ENCODE data around the gene ESYT1. TPM values are rescaled to one million over a fixed set of nuclear protein-coding genes. Genes with fewer than 3 reads are reported as not detected.

Gene ESYT1
- total and polyA plus RNA-seq, 4 donors, result 42.6 to 76.6 (median 61.1) TPM

- peak overlapping the region; percentile 97 for H3K27ac ChIP-seq (ENCODE audit: low read depth, low read length)
- peaks cover 8% of the 10 kb centered on the region for H3K36me3 ChIP-seq (ENCODE audit: control insufficient read depth, insufficient read depth, low read length)
- DNase-seq (ENCODE audit: low read depth in 4 of 6, low spot score in 6 of 6), result peak in 1 of 6 donors; percentile 22
- no peaks in the 10 kb centered on the region for H3K9me3 ChIP-seq (ENCODE audit: control insufficient read depth, insufficient read depth, low read length)
- WGBS (ENCODE audit: insufficient coverage), result 7% methylated on average over 6 of the region's 9 CpGs
- no peaks in the 10 kb centered on the region for H3K27me3 ChIP-seq (ENCODE audit: control insufficient read depth, insufficient read depth, low read length)
- H3K4me3 ChIP-seq (ENCODE audit: low read depth, low read length), result peak overlapping the region; percentile 99
- peaks cover 15% of the 10 kb centered on the region for H3K4me1 ChIP-seq (ENCODE audit: control insufficient read depth, insufficient read depth, low read length)
Measured at GRCh38 chr12:56190695-56191155, 62.7 kb downstream of the ESYT1 start.

DNA sequence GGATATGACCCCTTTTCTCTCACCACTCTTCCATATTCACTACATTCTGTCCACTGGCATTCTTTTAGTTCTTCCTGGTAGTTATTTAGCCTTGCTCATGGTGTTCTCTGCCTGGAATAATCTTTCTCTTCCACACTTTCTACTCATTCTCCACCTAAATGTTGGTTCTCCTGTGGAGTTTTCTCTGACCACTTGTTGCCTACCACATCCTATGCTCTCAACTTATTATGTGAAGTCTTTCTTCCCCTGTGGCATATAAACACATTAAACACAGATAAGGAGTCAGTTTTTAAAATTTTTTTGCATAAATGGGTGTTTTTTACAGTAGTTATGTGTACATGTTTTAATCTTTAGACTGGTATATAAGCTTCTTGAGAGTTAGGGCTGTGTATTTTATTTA is 64.5 kb downstream of the ESYT1 start:
- H3K9me3 ChIP-seq (ENCODE audit: control insufficient read depth, insufficient read depth, low read length), result no peaks in the 10 kb centered on the region
- no peak overlapping the region for H3K4me3 ChIP-seq (ENCODE audit: low read depth, low read length)
- peaks cover 15% of the 10 kb centered on the region for H3K4me1 ChIP-seq (ENCODE audit: control insufficient read depth, insufficient read depth, low read length)
- H3K36me3 ChIP-seq (ENCODE audit: control insufficient read depth, insufficient read depth, low read length), result no peaks in the 10 kb centered on the region
- DNase-seq (ENCODE audit: low read depth in 4 of 6, low spot score in 6 of 6), result no peak
- no peak overlapping the region for H3K27ac ChIP-seq (ENCODE audit: low read depth, low read length)
- no peaks in the 10 kb centered on the region for H3K27me3 ChIP-seq (ENCODE audit: control insufficient read depth, insufficient read depth, low read length)

GRCh38 chr12:56193025-56193578 is 65.0 kb downstream of the ESYT1 start:
- Histone ChIP-seq H3K27ac (ENCODE audit: low read depth, low read length) (no peak overlapping the region), H3K9me3 (ENCODE audit: control insufficient read depth, insufficient read depth, low read length) (no peaks in the 10 kb centered on the region), H3K27me3 (ENCODE audit: control insufficient read depth, insufficient read depth, low read length) (no peaks in the 10 kb centered on the region), H3K36me3 (ENCODE audit: control insufficient read depth, insufficient read depth, low read length) (no peaks in the 10 kb centered on the region), H3K4me1 (ENCODE audit: control insufficient read depth, insufficient read depth, low read length) (peaks cover 10% of the 10 kb centered on the region), H3K4me3 (ENCODE audit: low read depth, low read length) (no peak overlapping the region)
- peak in 5 of 6 donors; percentile 52 to 96 (median 68) for DNase-seq (ENCODE audit: low read depth in 4 of 6, low spot score in 6 of 6)
- 0% methylated on average over 1 of the region's 1 CpG for WGBS (ENCODE audit: insufficient coverage)

Other genes starting within 250 kb of the ESYT1 start
- gene PYM1, start 200.4 kb upstream of the ESYT1 start, total RNA-seq, result 10 to 100 TPM; 17.8 to 31.5 TPM
- 10 to 100 TPM; 33.2 to 36.7 TPM for gene PYM1, start 200.4 kb upstream of the ESYT1 start, polyA plus RNA-seq (ENCODE audit: insufficient read length in 2 of 2)
- 10 to 100 TPM; 19.5 to 33.3 TPM for gene DGKA, start 197.1 kb upstream of the ESYT1 start, total RNA-seq
- 10 to 100 TPM; 33.1 to 35.0 TPM for gene DGKA, start 197.1 kb upstream of the ESYT1 start, polyA plus RNA-seq (ENCODE audit: insufficient read length in 2 of 2)
- gene PMEL, start 162.2 kb upstream of the ESYT1 start, total RNA-seq, result 1 to 10 TPM in 1 of 2 donors, under 1 TPM in 1; 0.79 to 8.8 TPM
- gene PMEL, start 162.2 kb upstream of the ESYT1 start, polyA plus RNA-seq (ENCODE audit: insufficient read length in 2 of 2), result 1 to 10 TPM in 1 of 2 donors, under 1 TPM in 1; 0.70 to 1.5 TPM
- gene CDK2, start 161.4 kb upstream of the ESYT1 start, total RNA-seq, result 10 to 100 TPM; 14.5 to 54.4 TPM
- 10 to 100 TPM; 25.5 to 32.0 TPM for gene CDK2, start 161.4 kb upstream of the ESYT1 start, polyA plus RNA-seq (ENCODE audit: insufficient read length in 2 of 2)
- gene RAB5B, start 154.2 kb upstream of the ESYT1 start, total RNA-seq, result 10 to 100 TPM; 77.5 to 93.7 TPM
- 100 to 1,000 TPM; 153 to 160 TPM for gene RAB5B, start 154.2 kb upstream of the ESYT1 start, polyA plus RNA-seq (ENCODE audit: insufficient read length in 2 of 2)
- 10 to 100 TPM; 17.7 to 46.1 TPM for gene SUOX, start 131.0 kb upstream of the ESYT1 start, total RNA-seq
- 10 to 100 TPM; 36.7 to 45.6 TPM for gene SUOX, start 131.0 kb upstream of the ESYT1 start, polyA plus RNA-seq (ENCODE audit: insufficient read length in 2 of 2)
- gene IKZF4, start 107.2 kb upstream of the ESYT1 start, total RNA-seq, result 1 to 10 TPM; 3.4 to 5.2 TPM
- gene IKZF4, start 107.2 kb upstream of the ESYT1 start, polyA plus RNA-seq (ENCODE audit: insufficient read length in 2 of 2), result 10 to 100 TPM; 16.8 to 25.2 TPM
- gene RPS26, start 86.3 kb upstream of the ESYT1 start, total RNA-seq, result 100 to 1,000 TPM in 1 of 2 donors, 10 to 100 TPM in 1; 97.6 to 270 TPM
- 100 to 1,000 TPM; 118 to 209 TPM for gene RPS26, start 86.3 kb upstream of the ESYT1 start, polyA plus RNA-seq (ENCODE audit: insufficient read length in 2 of 2)
- gene ERBB3, start 48.1 kb upstream of the ESYT1 start, total RNA-seq, result 10 to 100 TPM; 41.1 to 73.9 TPM
- gene ERBB3, start 48.1 kb upstream of the ESYT1 start, polyA plus RNA-seq (ENCODE audit: insufficient read length in 2 of 2), result 10 to 100 TPM; 70.1 to 95.1 TPM
- 100 to 1,000 TPM in 1 of 2 donors, 10 to 100 TPM in 1; 63.6 to 106 TPM for gene PA2G4, start 23.7 kb upstream of the ESYT1 start, total RNA-seq
- 100 to 1,000 TPM; 123 to 126 TPM for gene PA2G4, start 23.7 kb upstream of the ESYT1 start, polyA plus RNA-seq (ENCODE audit: insufficient read length in 2 of 2)
- 1,000 to 10,000 TPM in 1 of 2 donors, 100 to 1,000 TPM in 1; 970 to 5,681 TPM for gene RPL41, start 11.6 kb upstream of the ESYT1 start, total RNA-seq
- 1,000 to 10,000 TPM; 2,766 to 3,172 TPM for gene RPL41, start 11.6 kb upstream of the ESYT1 start, polyA plus RNA-seq (ENCODE audit: insufficient read length in 2 of 2)
- gene ZC3H10, start 10.0 kb upstream of the ESYT1 start, total RNA-seq, result 1 to 10 TPM; 5.2 to 7.1 TPM
- 1 to 10 TPM; 4.1 to 6.0 TPM for gene ZC3H10, start 10.0 kb upstream of the ESYT1 start, polyA plus RNA-seq (ENCODE audit: insufficient read length in 2 of 2)
- 100 to 1,000 TPM in 1 of 2 donors, 10 to 100 TPM in 1; 69.4 to 199 TPM for gene MYL6B, start 24.3 kb downstream of the ESYT1 start, total RNA-seq
- 100 to 1,000 TPM; 276 to 287 TPM for gene MYL6B, start 24.3 kb downstream of the ESYT1 start, polyA plus RNA-seq (ENCODE audit: insufficient read length in 2 of 2)
- gene MYL6, start 30.1 kb downstream of the ESYT1 start, total RNA-seq, result 1,000 to 10,000 TPM in 1 of 2 donors, 100 to 1,000 TPM in 1; 887 to 2,396 TPM
- gene MYL6, start 30.1 kb downstream of the ESYT1 start, polyA plus RNA-seq (ENCODE audit: insufficient read length in 2 of 2), result 1,000 to 10,000 TPM; 1,367 to 1,524 TPM
- 100 to 1,000 TPM in 1 of 2 donors, 10 to 100 TPM in 1; 66.2 to 104 TPM for gene SMARCC2, start 61.2 kb downstream of the ESYT1 start, total RNA-seq
- gene SMARCC2, start 61.2 kb downstream of the ESYT1 start, polyA plus RNA-seq (ENCODE audit: insufficient read length in 2 of 2), result 100 to 1,000 TPM; 141 to 143 TPM
- 10 to 100 TPM; 58.0 to 75.1 TPM for gene RNF41, start 93.7 kb downstream of the ESYT1 start, total RNA-seq
- gene RNF41, start 93.7 kb downstream of the ESYT1 start, polyA plus RNA-seq (ENCODE audit: insufficient read length in 2 of 2), result 10 to 100 TPM; 51.5 to 56.7 TPM
- gene NABP2, start 96.1 kb downstream of the ESYT1 start, total RNA-seq, result 10 to 100 TPM; 20.8 to 45.5 TPM
- gene NABP2, start 96.1 kb downstream of the ESYT1 start, polyA plus RNA-seq (ENCODE audit: insufficient read length in 2 of 2), result 10 to 100 TPM; 46.3 to 48.3 TPM
- under 1 TPM in 1 of 2 donors, not detected in 1; 0.66 TPM for gene SLC39A5, start 101.8 kb downstream of the ESYT1 start, total RNA-seq
- gene SLC39A5, start 101.8 kb downstream of the ESYT1 start, polyA plus RNA-seq (ENCODE audit: insufficient read length in 2 of 2), result 1 to 10 TPM in 1 of 2 donors, under 1 TPM in 1; 0.60 to 1.9 TPM
- gene ANKRD52, start 130.1 kb downstream of the ESYT1 start, total RNA-seq, result 10 to 100 TPM; 20.9 to 23.2 TPM
- gene ANKRD52, start 130.1 kb downstream of the ESYT1 start, polyA plus RNA-seq (ENCODE audit: insufficient read length in 2 of 2), result 10 to 100 TPM; 42.7 to 54.7 TPM
- gene COQ10A, start 138.7 kb downstream of the ESYT1 start, total RNA-seq, result 10 to 100 TPM; 13.4 to 19.0 TPM
- 10 to 100 TPM; 24.9 to 29.9 TPM for gene COQ10A, start 138.7 kb downstream of the ESYT1 start, polyA plus RNA-seq (ENCODE audit: insufficient read length in 2 of 2)
- gene CS, start 172.1 kb downstream of the ESYT1 start, total RNA-seq, result 100 to 1,000 TPM in 1 of 2 donors, 10 to 100 TPM in 1; 79.6 to 179 TPM
- 100 to 1,000 TPM; 196 to 202 TPM for gene CS, start 172.1 kb downstream of the ESYT1 start, polyA plus RNA-seq (ENCODE audit: insufficient read length in 2 of 2)
- gene CNPY2, start 187.7 kb downstream of the ESYT1 start, total RNA-seq, result 100 to 1,000 TPM in 1 of 2 donors, 10 to 100 TPM in 1; 46.7 to 163 TPM
- 100 to 1,000 TPM; 144 to 145 TPM for gene CNPY2, start 187.7 kb downstream of the ESYT1 start, polyA plus RNA-seq (ENCODE audit: insufficient read length in 2 of 2)
- gene PAN2, start 205.7 kb downstream of the ESYT1 start, total RNA-seq, result 10 to 100 TPM; 41.0 to 74.1 TPM
- gene PAN2, start 205.7 kb downstream of the ESYT1 start, polyA plus RNA-seq (ENCODE audit: insufficient read length in 2 of 2), result 10 to 100 TPM; 55.0 to 74.9 TPM
- gene IL23A, start 210.6 kb downstream of the ESYT1 start, total RNA-seq, result under 1 TPM in 1 of 2 donors, not detected in 1; 0.22 TPM
- under 1 TPM; 0.46 to 0.80 TPM for gene IL23A, start 210.6 kb downstream of the ESYT1 start, polyA plus RNA-seq (ENCODE audit: insufficient read length in 2 of 2)
- 100 to 1,000 TPM; 120 to 145 TPM for gene STAT2, start 231.8 kb downstream of the ESYT1 start, total RNA-seq
- gene STAT2, start 231.8 kb downstream of the ESYT1 start, polyA plus RNA-seq (ENCODE audit: insufficient read length in 2 of 2), result 100 to 1,000 TPM in 1 of 2 donors, 10 to 100 TPM in 1; 72.4 to 120 TPM
- gene APOF, start 234.6 kb downstream of the ESYT1 start, total RNA-seq, result not detected
- under 1 TPM in 1 of 2 donors, not detected in 1; 0.12 TPM for gene APOF, start 234.6 kb downstream of the ESYT1 start, polyA plus RNA-seq (ENCODE audit: insufficient read length in 2 of 2)

Data from spinal cord (tissue), 10 donors.